Hippocampal formation (tissue), 2 donors: ENCODE data around the gene ZNF583.

Source experiments
- DNase-seq, 2 donors: peaks; one replicate each; lab custom pipeline; 2025; lab: John Stamatoyannopoulos, UW

The ZNF583 gene

GRCh38 chr19:56474308-56474707 lies 70.2 kb downstream of the ZNF583 start:
- no peak for DNase-seq

DNA sequence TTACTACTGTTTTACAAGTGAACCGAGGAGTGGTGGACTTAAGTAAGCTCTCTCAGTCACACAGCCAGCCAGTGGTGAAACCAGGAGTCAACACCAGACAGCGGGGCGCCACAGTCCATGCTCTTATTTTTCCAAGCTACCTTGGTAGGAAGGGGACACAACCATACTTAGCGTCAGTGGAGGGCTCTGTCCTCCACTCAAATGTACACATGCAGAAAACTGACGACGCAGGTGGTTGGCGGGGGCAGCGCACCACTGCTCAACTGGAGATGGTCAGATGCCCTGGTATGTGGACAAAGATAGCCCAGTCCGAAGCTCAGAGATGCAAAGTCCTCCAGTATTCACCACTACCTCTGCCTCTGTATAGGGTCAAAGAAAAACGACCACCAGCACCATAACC lies 72.0 kb downstream of the ZNF583 start:
- DNase-seq: no peak
